Measurements from ENCODE around the gene PLOD2. TPM values are rescaled to one million over a fixed set of nuclear protein-coding genes. Genes with fewer than 3 reads are reported as not detected.

The PLOD2 gene
- total and polyA plus RNA-seq, 9 of the 15 experiments (the other 6 are each of a cell fraction or from before 2014, with no cell fraction given), result 0.18 to 1.5 (median 0.58) TPM

DNA sequence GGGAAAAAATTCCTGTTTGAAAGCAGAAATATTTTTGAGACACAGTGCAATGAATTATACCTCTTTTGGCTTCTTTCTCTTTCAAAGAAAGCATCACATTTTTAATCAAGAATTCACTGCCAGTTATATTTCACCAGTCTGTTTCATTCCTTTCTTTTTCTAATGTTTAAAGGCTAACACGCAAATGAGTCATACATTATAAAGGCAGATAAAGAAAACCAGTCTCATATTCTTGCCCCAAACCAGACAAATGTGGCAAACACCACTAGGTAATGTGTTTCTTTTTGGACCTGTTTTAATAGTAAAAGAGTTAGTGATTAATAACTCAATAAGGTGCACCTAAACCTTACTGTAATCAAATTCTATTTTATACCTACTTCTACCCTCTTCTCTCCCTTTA is 83.8 kb downstream of the PLOD2 start:
- in situ Hi-C loops (cut with MboI), result no loop called here
- no peak overlapping the region for H2AFZ ChIP-seq (ENCODE audit: low read depth, low read length)
- TF ChIP-seq ELF4 (CRISPR knock-in tag; IDR thresholded peaks at IDR 0.05) (no peak), RBM39 (optimal IDR thresholded peaks at IDR 0.05; ENCODE audit: low read depth, low read length) (no peak), ZNF57 (CRISPR knock-in tag; IDR thresholded peaks at IDR 0.05) (no peak), CREBBP (IDR thresholded peaks at IDR 0.05; ENCODE audit: low read depth, low read length) (no peak), HDAC8 (tag; IDR thresholded peaks at IDR 0.05) (no peak), RBM17 (IDR thresholded peaks at IDR 0.05; ENCODE audit: borderline replicate concordance, low read depth, low read length) (no peak)
- TF ChIP-seq, protein P1, sequence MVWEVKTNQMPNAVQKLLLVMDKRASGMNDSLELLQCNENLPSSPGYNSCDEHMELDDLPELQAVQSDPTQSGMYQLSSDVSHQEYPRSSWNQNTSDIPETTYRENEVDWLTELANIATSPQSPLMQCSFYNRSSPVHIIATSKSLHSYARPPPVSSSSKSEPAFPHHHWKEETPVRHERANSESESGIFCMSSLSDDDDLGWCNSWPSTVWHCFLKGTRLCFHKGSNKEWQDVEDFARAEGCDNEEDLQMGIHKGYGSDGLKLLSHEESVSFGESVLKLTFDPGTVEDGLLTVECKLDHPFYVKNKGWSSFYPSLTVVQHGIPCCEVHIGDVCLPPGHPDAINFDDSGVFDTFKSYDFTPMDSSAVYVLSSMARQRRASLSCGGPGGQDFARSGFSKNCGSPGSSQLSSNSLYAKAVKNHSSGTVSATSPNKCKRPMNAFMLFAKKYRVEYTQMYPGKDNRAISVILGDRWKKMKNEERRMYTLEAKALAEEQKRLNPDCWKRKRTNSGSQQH (CRISPR knock-in tag; IDR thresholded peaks at IDR 0.05), result no peak
- no peaks in the 10 kb centered on the region for H3K9me3 ChIP-seq (replicated peaks; ENCODE audit: control insufficient read depth, insufficient read depth, low read depth, low read length)
- no peak for FAIRE-seq
- intact Hi-C loops (cut with micrococcal nuclease), result no loop called here
- DNase-seq (ENCODE audit: extremely low read depth in 1 of 4, low spot score in 3 of 4), result no peak
- no peaks in the 10 kb centered on the region for H3K27me3 ChIP-seq (ENCODE audit: control insufficient read depth in 2 of 2, insufficient read depth in 2 of 2, low read length in 2 of 2)
- ChIA-PET POLR2A (no interaction called here), CTCF (ENCODE audit: low intra/inter-chr PET ratio) (no interaction called here)
- no peaks in the 10 kb centered on the region for H3K9me1 ChIP-seq (ENCODE audit: control insufficient read depth, insufficient read depth, low read length)
- no peaks in the 10 kb centered on the region for H3K4me1 ChIP-seq (replicated peaks in 1 of 2; ENCODE audit: control insufficient read depth in 2 of 2, insufficient read depth in 2 of 2, low read length in 2 of 2)
- H3K79me2 ChIP-seq (ENCODE audit: control insufficient read depth, insufficient read depth, low read length), result no peaks in the 10 kb centered on the region
- WGBS (ENCODE audit: insufficient coverage, low coverage, missing lambda C conversion rate), result 0% methylated on average over 1 of the region's 1 CpG
- no peak overlapping the region for H3K4me2 ChIP-seq (ENCODE audit: insufficient read depth, low read length)
- no peak overlapping the region for H3K27ac ChIP-seq (ENCODE audit: extremely low read depth, low read depth, low read length)
- no TSS peak for BruUV-seq (replicated peaks)
- H3K36me3 ChIP-seq (ENCODE audit: control insufficient read depth, insufficient read depth, low read length), result no peaks in the 10 kb centered on the region
- no peak overlapping the region for H3K4me3 ChIP-seq
- H4K20me1 ChIP-seq (replicated peaks; ENCODE audit: control insufficient read depth, insufficient read depth, low read length), result no peaks in the 10 kb centered on the region
- no peak for ATAC-seq
- no peak overlapping the region for H3K9ac ChIP-seq (ENCODE audit: insufficient read depth in 1 of 2, low read depth in 2 of 2, low read length in 2 of 2)
